ENCODE results near the gene TXNDC2. TPM values are rescaled to one million over a fixed set of nuclear protein-coding genes. Genes with fewer than 3 reads are reported as not detected.

Gene TXNDC2
- total and polyA plus RNA-seq, 2 of the 4 experiments (the other 2 are of a cell fraction), result 0.18 TPM; not detected in 1

DNA sequence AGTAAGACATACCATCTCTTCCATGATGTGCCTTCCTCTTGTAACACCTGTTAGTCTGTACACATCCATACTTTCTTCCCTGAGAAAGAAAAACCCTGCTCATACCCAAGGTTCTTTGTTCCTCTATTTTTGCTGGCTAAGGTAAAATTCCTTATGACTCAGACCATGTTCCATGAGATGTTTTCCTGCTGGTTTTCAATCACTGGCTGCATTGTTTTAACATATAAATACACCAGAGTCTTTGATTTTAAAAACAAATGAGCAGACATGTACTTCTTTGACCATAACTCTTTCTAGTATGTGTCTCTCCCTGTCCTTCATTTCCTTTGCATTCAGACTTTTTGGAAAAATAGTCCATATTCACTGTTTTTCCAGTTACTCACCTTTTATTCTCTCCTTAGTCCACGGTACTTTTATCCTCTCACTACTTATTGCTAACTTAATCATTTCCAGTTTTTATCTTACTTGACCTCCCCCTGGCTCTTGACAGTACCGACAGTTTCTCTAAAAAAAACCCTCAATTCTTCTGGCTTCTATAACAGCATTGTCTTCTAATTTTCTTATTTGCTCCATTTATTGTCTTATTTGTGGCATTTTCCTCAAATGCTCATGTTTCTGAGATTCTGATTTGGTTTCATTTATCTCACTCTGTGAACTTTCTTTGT is 32.4 kb downstream of the TXNDC2 start:
- Histone ChIP-seq H4K5ac (ENCODE audit: low read depth, low read length) (no peak overlapping the region), H3K9me3 (ENCODE audit: control insufficient read depth, insufficient read depth, low read length) (no peaks in the 10 kb centered on the region), H4K20me1 (ENCODE audit: insufficient read depth, low read length) (peaks cover 86% of the 10 kb centered on the region), H3K9ac (ENCODE audit: low read depth, low read length) (no peak overlapping the region), H3K27ac (ENCODE audit: insufficient read depth, low read length) (no peak overlapping the region), H3K79me1 (ENCODE audit: low read depth in 1 of 2, low read length in 2 of 2) (peaks cover 0 to 28% of the 10 kb centered on the region in 2 experiments; a peak in 2 of 4 replicates), H3K4me3 (ENCODE audit: insufficient read depth, low read depth, low read length) (no peak overlapping the region), H3K4me2 (ENCODE audit: low read depth, low read length) (peak overlapping the region; percentile 20; the same call in 1 of the 2 replicates), H3K36me3 (ENCODE audit: control insufficient read depth, insufficient read depth, low read length) (no peaks in the 10 kb centered on the region), H4K91ac (ENCODE audit: insufficient read depth, low read depth, low read length) (no peak overlapping the region), H2AFZ (replicated peaks; ENCODE audit: low read length, poor library complexity) (no peak overlapping the region), H2BK5ac (ENCODE audit: low read depth, low read length, poor library complexity, severe bottlenecking) (no peak overlapping the region), H3K14ac (replicated peaks; ENCODE audit: low read depth, low read length) (no peak overlapping the region), H2BK15ac (ENCODE audit: low read depth, low read length) (no peak overlapping the region), H3K4me1 (ENCODE audit: control insufficient read depth, insufficient read depth, low read length) (peaks cover 4% of the 10 kb centered on the region; the same call in 1 of the 2 replicates), H3K9me1 (ENCODE audit: insufficient read depth, low read length) (peaks cover 25% of the 10 kb centered on the region), H3K4ac (ENCODE audit: low read depth, low read length) (no peak overlapping the region), H2AK9ac (replicated peaks; ENCODE audit: low read depth, low read length, poor library complexity) (no peak overlapping the region), H3K27me3 (ENCODE audit: control insufficient read depth, insufficient read depth, low read length) (no peaks in the 10 kb centered on the region), H2BK120ac (ENCODE audit: low read depth, low read length) (no peak overlapping the region), H2AK5ac (ENCODE audit: low read depth, low read length) (no peak overlapping the region), H3K18ac (ENCODE audit: low read depth, low read length) (no peak overlapping the region), H3K56ac (ENCODE audit: extremely low read depth, insufficient read depth, low read length) (no peak overlapping the region), H3K23ac (ENCODE audit: low read depth, low read length) (no peak overlapping the region), H4K8ac (ENCODE audit: low read depth in 2 of 2, low read length in 2 of 2) (no peak overlapping the region), H2BK20ac (ENCODE audit: low read depth, low read length) (no peak overlapping the region)
- in situ Hi-C loops (cut with MboI; ENCODE audit: low sequenced_read_pairs), result no loop called here
- CTCF ChIA-PET, result no interaction called here
- BruUV-seq (replicated peaks), result no TSS peak
- no peak for ATAC-seq (ENCODE audit: low read depth)
- DNase-seq, result peak; percentile 47
- 83% methylated on average over 1 of the region's 2 CpGs; no CpG with 5 or more reads in 1 of the 2 experiments for WGBS, 2 experiments (ENCODE audit: extremely low coverage in 2 of 2, insufficient read length in 1 of 2)
- no peak for TF ChIP-seq SMC3 (IDR thresholded peaks at IDR 0.05; ENCODE audit: low read depth, low read length)
- TF ChIP-seq RAD21 (IDR thresholded peaks at IDR 0.05; ENCODE audit: low read length), result no peak
- peak; percentile 94 for TF ChIP-seq MAFK (IDR thresholded peaks at IDR 0.05; ENCODE audit: low read depth, low read length)
- intact Hi-C loops (cut with micrococcal nuclease), result loop anchor here (5.0 to 10.0 kb wide), 3 partner anchors 91 to 343 kb away; partner anchors contain the start of gene RAB31
- POLR2A ChIA-PET (ENCODE audit: unreplicated experiment), result no interaction called here
- dilution Hi-C loops (cut with HindIII; ENCODE audit: low sequenced_read_pairs, unreplicated experiment), result no loop called here
